Lung (tissue), 12 donors: Measurements from ENCODE around the gene PARD3B. TPM values are rescaled to one million over a fixed set of nuclear protein-coding genes. Genes with fewer than 3 reads are reported as not detected.

ENCODE experiments used
- ATAC-seq: fragments of 200-7000 bp; cut with Tn5 transposase; one replicate; pipeline ENCODE4 v1.9.1; 2020; ENCODE audit warnings: moderate number of reproducible peaks; ENCODE audit not compliant: insufficient read depth, low FRiP score
- DNase-seq, 3 donors: peaks; one replicate each; pipeline ENCODE4 v3.0.0-alpha.2; 2013 to 2017
- H3K27ac ChIP-seq, 2 donors: one replicate each; pipeline ENCODE4 v1.5.1; 2013; ENCODE audit warnings: mild to moderate bottlenecking in 2 of 2, moderate library complexity in 2 of 2, control low read depth in 1 of 2, inconsistent platforms in 1 of 2, low read depth in 1 of 2, low read length in 1 of 2
- H3K27me3 ChIP-seq, 3 donors: one replicate each; pipeline ENCODE4 v1.5.1; 2013; ENCODE audit warnings: low read length in 2 of 3; ENCODE audit not compliant: control insufficient read depth in 3 of 3, insufficient read depth in 3 of 3
- H3K36me3 ChIP-seq, 4 donors: one replicate each; pipeline ENCODE4 v1.5.1; 2013; ENCODE audit warnings: low read length in 4 of 4, mild to moderate bottlenecking in 1 of 4, moderate library complexity in 1 of 4; ENCODE audit not compliant: control insufficient read depth in 4 of 4, insufficient read depth in 4 of 4
- H3K4me1 ChIP-seq, 5 donors: one replicate each; pipeline ENCODE4 v1.5.1; 2013; ENCODE audit warnings: low read length in 5 of 5, mild to moderate bottlenecking in 2 of 5, moderate library complexity in 1 of 5; ENCODE audit not compliant: control insufficient read depth in 5 of 5, insufficient read depth in 5 of 5
- H3K4me3 ChIP-seq: one replicate; pipeline ENCODE4 v1.5.1; 2013; ENCODE audit warnings: mild to moderate bottlenecking, control low read depth, moderate library complexity
- H3K9ac ChIP-seq, 2 donors: one replicate each; pipeline ENCODE4 v1.5.1; 2013; ENCODE audit warnings: low read length in 2 of 2, control low read depth in 1 of 2; ENCODE audit not compliant: insufficient read depth in 1 of 2
- H3K9me3 ChIP-seq, 4 donors: one replicate each; pipeline ENCODE4 v1.5.1; 2013; ENCODE audit warnings: low read length in 3 of 4, mild to moderate bottlenecking in 1 of 4, moderate library complexity in 1 of 4; ENCODE audit not compliant: control insufficient read depth in 4 of 4, insufficient read depth in 3 of 4
- WGBS, 2 donors: extraction: QIAGEN DNeasy Blood & Tissue Kit; methylation state at CpG; one replicate each; pipeline ENCODE4 v1.1.7; 2013; 5-methylcytosine and 5-hydroxymethylcytosine counted together
- polyA plus RNA-seq, 2 donors: library from polyadenylated mRNA; stranded (reverse); fragments of 200-250 nt; gene quantifications; one replicate each; pipeline ENCODE4 v1.2.1, GENCODE V29; 2013
- total RNA-seq, 2 donors: library from RNA; depleted of rRNA in 1 of 2; stranded (reverse); fragments of >200 nt in 1 of 2; gene quantifications; one replicate each; pipeline ENCODE4 v1.2.1, GENCODE V29; 2014 to 2021
- TF ChIP-seq, protein P1 (sequence below): IDR thresholded peaks from 2 replicates; pipeline ENCODE4 v1.5.1; 2012; ENCODE audit warnings: mild to moderate bottlenecking; ENCODE audit errors: control extremely low read depth, extremely low read depth
- donor health status: control.
- donor health status: control.
- donor health status: Bipolar disorder and iron deficiency.
- donor health status: healthy.
- donor health status: DM: yes; HTN: yes; CAD: no.

Gene PARD3B
- total and polyA plus RNA-seq, 4 donors = 2.4 to 38.7 (median 17.1) TPM

DNA sequence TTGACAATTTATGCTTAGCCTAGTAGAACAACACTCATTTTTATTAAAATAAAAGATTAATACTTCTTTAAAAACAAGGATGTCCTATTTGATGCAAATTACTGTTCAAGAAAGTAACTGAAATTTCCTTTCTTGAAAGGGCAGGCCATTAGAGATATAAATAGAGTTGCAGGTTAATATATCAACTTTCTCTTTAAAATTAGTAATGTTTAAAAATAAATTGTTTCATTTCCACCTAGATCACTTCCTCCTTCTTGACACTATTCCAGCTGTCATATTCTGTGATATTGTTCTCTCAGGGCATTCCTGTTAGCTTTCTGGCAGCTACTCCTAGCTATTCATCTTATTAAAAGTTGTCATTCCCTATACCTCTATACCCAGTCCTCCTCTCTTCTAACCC, 779.1 kb downstream of the PARD3B start:
- no peak for DNase-seq
- Histone ChIP-seq H3K27me3 (no peaks in the 10 kb centered on the region), H3K4me3 (no peak overlapping the region), H3K9ac (no peak overlapping the region), H3K27ac (no peak overlapping the region), H3K36me3 (no peaks in the 10 kb centered on the region), H3K4me1 (peaks cover 0 to 3% (median 0%) of the 10 kb centered on the region in 5 donors), H3K9me3 (no peaks in the 10 kb centered on the region)
- ATAC-seq = no peak
- TF ChIP-seq, protein P1, sequence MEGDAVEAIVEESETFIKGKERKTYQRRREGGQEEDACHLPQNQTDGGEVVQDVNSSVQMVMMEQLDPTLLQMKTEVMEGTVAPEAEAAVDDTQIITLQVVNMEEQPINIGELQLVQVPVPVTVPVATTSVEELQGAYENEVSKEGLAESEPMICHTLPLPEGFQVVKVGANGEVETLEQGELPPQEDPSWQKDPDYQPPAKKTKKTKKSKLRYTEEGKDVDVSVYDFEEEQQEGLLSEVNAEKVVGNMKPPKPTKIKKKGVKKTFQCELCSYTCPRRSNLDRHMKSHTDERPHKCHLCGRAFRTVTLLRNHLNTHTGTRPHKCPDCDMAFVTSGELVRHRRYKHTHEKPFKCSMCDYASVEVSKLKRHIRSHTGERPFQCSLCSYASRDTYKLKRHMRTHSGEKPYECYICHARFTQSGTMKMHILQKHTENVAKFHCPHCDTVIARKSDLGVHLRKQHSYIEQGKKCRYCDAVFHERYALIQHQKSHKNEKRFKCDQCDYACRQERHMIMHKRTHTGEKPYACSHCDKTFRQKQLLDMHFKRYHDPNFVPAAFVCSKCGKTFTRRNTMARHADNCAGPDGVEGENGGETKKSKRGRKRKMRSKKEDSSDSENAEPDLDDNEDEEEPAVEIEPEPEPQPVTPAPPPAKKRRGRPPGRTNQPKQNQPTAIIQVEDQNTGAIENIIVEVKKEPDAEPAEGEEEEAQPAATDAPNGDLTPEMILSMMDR = no peak

DNA sequence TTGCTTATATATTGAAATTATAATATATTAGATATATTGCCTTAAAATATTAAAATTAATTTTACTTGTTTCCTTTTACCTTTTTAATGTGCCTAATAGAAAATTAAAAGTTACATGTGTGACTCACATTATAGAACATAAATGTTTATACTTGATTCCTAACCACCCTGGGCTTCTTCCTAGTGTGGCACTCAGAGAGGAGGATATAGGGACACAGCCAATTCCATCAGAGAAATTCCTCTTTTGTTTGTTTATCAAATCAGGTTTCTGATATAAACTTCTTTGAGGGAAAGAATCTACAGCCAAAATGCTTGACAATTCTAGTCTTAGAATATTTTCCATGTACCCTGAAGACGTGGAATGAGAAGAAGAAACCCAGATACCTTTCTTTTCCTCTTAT, 788.1 kb downstream of the PARD3B start:
- no peak overlapping the region for H3K9ac ChIP-seq
- DNase-seq = peak in 1 of 3 donors; percentile 10
- peaks cover 0 to 4% (median under 1%) of the 10 kb centered on the region in 4 donors for H3K36me3 ChIP-seq
- WGBS, 2 donors = 60 to 66% methylated on average over 1 of the region's 1 CpG
- no peak overlapping the region for H3K27ac ChIP-seq
- ATAC-seq = no peak
- H3K4me1 ChIP-seq = peaks cover 0 to 3% (median 0%) of the 10 kb centered on the region in 5 donors
- peaks cover 0 to 3% (median 0%) of the 10 kb centered on the region in 4 donors for H3K9me3 ChIP-seq
- TF ChIP-seq, protein P1 = no peak
- H3K27me3 ChIP-seq = no peaks in the 10 kb centered on the region
- H3K4me3 ChIP-seq = no peak overlapping the region

DNA sequence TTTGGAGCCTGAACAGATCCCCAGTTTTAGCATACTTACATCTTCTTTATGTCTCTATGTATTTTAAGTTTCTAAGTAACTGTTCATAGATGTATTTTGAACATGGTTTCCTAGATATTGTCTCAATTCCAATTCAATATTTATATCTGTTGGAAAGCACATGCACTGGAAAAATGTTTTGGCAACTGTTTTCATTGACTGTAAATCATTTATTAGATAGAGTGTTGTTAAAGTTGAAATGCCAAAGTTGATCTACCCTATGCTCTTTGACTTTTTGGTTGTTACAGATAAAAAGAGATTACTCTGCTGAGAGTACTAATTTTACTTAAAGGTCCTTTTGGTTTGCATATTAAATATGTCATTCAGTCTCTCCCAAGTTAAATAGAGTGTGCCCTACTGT, 792.0 kb downstream of the PARD3B start:
- no peak overlapping the region for H3K4me3 ChIP-seq
- ATAC-seq = no peak
- H3K27me3 ChIP-seq = no peaks in the 10 kb centered on the region
- no peak overlapping the region for H3K27ac ChIP-seq
- peaks cover 0 to 3% (median 0%) of the 10 kb centered on the region in 4 donors for H3K9me3 ChIP-seq
- peak in 1 of 3 donors; percentile 13 for DNase-seq
- H3K9ac ChIP-seq = no peak overlapping the region
- peaks cover 0 to 3% (median 0%) of the 10 kb centered on the region in 5 donors for H3K4me1 ChIP-seq
- TF ChIP-seq, protein P1 = no peak
- peaks cover 0 to 4% (median under 1%) of the 10 kb centered on the region in 4 donors for H3K36me3 ChIP-seq

DNA sequence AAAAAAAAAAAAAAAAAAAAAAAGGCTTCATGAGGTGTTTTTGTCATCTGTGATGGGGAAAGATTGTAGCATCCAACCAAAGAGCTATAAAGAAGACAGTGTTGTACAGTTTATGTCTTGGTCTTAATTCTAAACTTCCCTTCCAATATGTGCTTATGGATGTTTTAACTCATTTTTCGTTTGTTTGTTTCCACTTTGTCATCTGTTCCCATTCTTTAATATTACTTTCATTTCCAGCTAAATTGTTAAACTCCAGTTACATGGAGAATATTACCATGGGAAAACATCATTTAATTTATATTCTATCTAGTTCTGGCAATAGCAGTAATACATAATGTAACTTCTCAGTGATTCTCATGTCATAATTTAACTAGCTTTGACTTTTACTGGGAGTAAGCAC, 792.9 kb downstream of the PARD3B start:
- no peak overlapping the region for H3K4me3 ChIP-seq
- peaks cover 0 to 3% (median 0%) of the 10 kb centered on the region in 5 donors for H3K4me1 ChIP-seq
- ATAC-seq = no peak
- 35 to 92% methylated on average over 1 of the region's 1 CpG for whole genome bisulfite sequencing, 2 donors
- H3K9me3 ChIP-seq = peaks cover 0 to 3% (median 0%) of the 10 kb centered on the region in 4 donors
- TF ChIP-seq, protein P1 = no peak
- H3K36me3 ChIP-seq = peaks cover 0 to 4% (median 0%) of the 10 kb centered on the region in 4 donors
- H3K27ac ChIP-seq = no peak overlapping the region
- no peak overlapping the region for H3K9ac ChIP-seq
- H3K27me3 ChIP-seq = no peaks in the 10 kb centered on the region
- DNase-seq = no peak
